Stimulated activated naive CD8-positive, alpha-beta T cell treated with anti-CD3 and anti-CD28 coated beads, Interleukin-15, amount 100 ng/mL, for 72 hours (primary cell): ENCODE data around the gene SPAG6.

Experiments
- ATAC-seq: fragments of 150-1000 bp; cut with Tn5 transposase; 2 replicates; pipeline ENCODE4 v1.10.0; 2021; ENCODE audit warnings: mild to moderate bottlenecking, moderate library complexity
- DNase-seq, 2 donors: peaks; one replicate each; pipeline ENCODE4 v3.0.0; 2021 to 2022
- H3K27ac Mint-ChIP-seq, 2 donors: one replicate each; pipeline ENCODE4 v1.8.0; 2022; ENCODE audit warnings: mild to moderate bottlenecking in 2 of 2, mixed read lengths in 2 of 2, moderate library complexity in 2 of 2
- H3K27me3 Mint-ChIP-seq: one replicate; pipeline ENCODE4 v1.8.0; 2022; ENCODE audit warnings: mixed read lengths
- H3K4me1 Mint-ChIP-seq: one replicate; pipeline ENCODE4 v1.8.0; 2022; ENCODE audit warnings: mild to moderate bottlenecking, mixed read lengths
- H3K4me3 Mint-ChIP-seq, 2 donors: one replicate each; pipeline ENCODE4 v1.8.0; 2022; ENCODE audit warnings: mild to moderate bottlenecking in 2 of 2, mixed read lengths in 2 of 2, moderate library complexity in 1 of 2
- H3K9me3 Mint-ChIP-seq, 2 donors: one replicate each; pipeline ENCODE4 v1.8.0; 2022; ENCODE audit warnings: mixed read lengths in 2 of 2

The SPAG6 gene

DNA sequence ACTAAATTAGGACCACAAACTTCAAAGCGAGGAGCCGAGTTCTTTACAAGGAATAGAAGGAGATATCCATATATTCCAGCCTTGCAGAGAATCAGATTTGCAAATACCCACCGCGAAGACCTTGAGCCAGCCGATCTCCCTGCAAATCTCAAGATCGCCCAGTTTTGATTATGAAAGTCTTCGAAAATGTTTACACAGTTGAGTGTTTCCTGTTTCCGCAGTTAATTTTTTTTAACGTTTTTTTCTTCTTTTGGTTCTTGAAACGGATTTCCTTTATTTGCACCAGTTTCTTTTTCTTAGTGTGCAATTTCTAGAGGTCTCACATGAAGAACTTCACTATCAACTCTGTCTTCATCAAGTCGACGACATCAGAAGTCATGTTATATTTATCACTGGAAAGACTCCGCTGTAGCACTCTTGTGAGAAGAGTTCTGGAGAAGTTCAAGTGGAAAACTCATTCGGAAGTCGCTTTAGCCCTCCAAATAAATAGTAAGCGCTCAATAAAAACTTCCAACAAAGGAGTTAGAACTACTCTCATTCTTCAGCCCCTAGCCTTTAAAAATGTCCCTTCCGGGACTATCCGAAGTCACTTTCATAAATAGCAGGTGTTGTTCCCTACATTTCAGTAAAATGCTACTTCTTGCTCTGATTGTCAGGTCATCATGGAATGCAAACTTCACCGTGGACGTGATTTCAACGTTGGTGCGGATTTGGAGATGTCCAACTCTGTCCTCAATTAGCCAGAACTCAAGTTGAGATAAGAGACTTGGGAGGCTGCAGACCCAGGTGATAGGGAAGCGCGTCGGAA lies 11.9 kb upstream of the SPAG6 start:
- Mint-ChIP-seq H3K27me3 (peaks cover 56% of the 10 kb centered on the region), H3K4me1 (peaks cover 40% of the 10 kb centered on the region), H3K4me3 (peak overlapping the region; percentile 64 to 69), H3K9me3 (peaks cover 5 to 8% of the 10 kb centered on the region in 2 donors), H3K27ac (peak overlapping the region in 1 of 2 donors; percentile 72)
- ATAC-seq (no peak), DNase-seq (no peak)

DNA sequence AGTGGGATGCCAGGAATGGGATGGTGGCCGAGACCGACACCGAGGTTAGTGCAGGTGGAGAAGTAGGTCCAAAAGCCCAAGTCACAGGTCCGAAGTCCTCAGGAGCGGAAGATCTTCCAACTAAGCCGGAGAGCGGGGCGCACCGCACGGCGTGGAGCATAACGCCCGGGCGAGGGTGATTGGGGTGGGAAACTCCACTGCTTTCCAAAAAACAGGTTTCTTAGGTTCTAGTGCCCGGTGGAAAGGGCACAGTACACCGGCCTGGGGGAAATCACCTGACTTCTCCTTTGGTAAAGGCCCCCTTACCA lies 11.4 kb upstream of the SPAG6 start:
- Mint-ChIP-seq H3K4me1 (peaks cover 40% of the 10 kb centered on the region), H3K27ac (peak overlapping the region in 1 of 2 donors; percentile 72)

DNA sequence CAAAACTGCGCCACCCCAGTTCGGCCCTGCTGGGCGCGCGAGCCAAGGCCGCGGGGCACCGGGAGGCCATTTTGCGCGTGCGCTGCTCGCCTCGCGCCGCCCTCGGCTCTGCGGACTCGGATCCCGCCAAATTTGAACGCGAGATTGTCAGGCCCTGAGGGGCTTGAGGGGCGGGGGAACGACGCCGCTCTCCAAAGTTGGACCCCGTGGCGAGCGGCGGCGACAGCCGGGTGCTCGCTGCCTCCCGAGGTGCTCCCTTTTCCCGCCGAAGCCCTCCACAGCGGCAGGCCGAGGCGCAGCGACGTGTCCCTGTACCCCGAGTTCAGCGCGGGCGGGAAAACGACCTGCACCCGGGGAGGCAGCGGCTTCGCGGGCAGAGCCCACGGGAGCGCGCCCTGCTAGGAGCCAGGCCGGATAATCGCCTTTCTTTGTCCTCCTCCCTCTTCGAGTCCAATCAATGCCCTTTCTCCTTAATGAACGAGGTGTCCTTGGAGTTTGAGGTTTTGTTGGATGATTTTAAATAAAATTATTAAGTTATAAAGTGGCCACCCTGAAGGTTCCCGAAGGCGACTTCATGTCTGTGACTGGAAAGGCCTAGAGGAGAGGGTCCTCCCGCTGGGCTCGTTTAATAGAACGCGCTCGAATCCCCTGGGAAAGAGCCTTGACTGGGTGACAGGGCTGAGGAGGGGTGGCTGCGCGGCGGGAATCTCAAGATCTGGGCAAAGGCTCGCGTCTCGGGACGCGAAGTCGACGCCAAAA lies 10.7 kb upstream of the SPAG6 start:
- Mint-ChIP-seq H3K4me1 (peaks cover 40% of the 10 kb centered on the region), H3K4me3 (peak overlapping the region; percentile 86 to 91), H3K27me3 (peaks cover 67% of the 10 kb centered on the region), H3K9me3 (peaks cover 5 to 8% of the 10 kb centered on the region in 2 donors), H3K27ac (peak overlapping the region; percentile 93 to 95)
- DNase-seq (no peak), ATAC-seq (no peak)

More for the DNA sequence above, 11.4 kb upstream of the SPAG6 start:
- peaks cover 61% of the 10 kb centered on the region for H3K27me3 Mint-ChIP-seq
- H3K4me3 Mint-ChIP-seq, result peak overlapping the region; percentile 64 to 69
- peaks cover 5 to 8% of the 10 kb centered on the region in 2 donors for H3K9me3 Mint-ChIP-seq
- ATAC-seq (no peak), DNase-seq (no peak)

DNA sequence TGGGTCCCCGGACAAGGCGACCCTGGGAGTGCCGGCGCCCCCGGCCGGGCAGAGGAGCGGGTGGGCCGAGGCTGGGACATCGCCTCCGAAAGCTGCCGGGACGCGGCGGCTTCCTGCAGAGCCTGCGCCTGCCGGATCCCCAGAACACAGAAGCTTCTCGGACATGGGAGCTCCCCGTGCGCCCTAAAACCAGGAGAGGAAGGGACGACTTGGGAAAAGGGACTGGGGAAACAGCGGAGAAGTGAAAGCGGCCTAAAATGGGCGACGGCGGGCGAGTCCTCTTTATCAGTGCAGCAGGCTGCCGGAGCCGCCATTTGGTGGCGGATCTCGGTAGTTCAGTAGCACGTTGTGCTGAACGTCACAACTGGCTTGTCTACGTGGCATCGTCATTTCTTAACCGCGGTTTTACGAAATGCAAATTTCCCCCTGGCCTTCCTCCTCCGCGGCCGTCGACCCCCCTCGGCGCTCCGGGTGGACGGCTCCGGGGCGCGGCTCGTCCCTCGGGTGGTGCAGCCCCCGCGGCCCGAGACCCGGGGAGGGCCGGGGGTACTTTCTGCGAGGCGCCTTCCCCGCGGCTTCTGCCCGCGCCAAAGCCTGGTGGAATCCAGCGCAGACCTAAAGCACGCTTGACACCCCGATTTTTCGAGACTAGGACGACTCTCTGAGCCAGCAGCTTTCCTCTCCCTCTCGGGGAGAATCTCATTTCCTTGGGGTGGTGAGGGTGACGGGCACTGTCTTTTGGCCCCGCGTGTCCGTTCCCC lies 9.9 kb upstream of the SPAG6 start:
- ATAC-seq (peak; percentile 80), DNase-seq (peak; percentile 68 to 79)
- Mint-ChIP-seq H3K27ac (peak overlapping the region; percentile 93 to 95), H3K4me1 (peaks cover 44% of the 10 kb centered on the region), H3K27me3 (peaks cover 67% of the 10 kb centered on the region), H3K4me3 (peak overlapping the region; percentile 86 to 91), H3K9me3 (peaks cover 5 to 8% of the 10 kb centered on the region in 2 donors)

DNA sequence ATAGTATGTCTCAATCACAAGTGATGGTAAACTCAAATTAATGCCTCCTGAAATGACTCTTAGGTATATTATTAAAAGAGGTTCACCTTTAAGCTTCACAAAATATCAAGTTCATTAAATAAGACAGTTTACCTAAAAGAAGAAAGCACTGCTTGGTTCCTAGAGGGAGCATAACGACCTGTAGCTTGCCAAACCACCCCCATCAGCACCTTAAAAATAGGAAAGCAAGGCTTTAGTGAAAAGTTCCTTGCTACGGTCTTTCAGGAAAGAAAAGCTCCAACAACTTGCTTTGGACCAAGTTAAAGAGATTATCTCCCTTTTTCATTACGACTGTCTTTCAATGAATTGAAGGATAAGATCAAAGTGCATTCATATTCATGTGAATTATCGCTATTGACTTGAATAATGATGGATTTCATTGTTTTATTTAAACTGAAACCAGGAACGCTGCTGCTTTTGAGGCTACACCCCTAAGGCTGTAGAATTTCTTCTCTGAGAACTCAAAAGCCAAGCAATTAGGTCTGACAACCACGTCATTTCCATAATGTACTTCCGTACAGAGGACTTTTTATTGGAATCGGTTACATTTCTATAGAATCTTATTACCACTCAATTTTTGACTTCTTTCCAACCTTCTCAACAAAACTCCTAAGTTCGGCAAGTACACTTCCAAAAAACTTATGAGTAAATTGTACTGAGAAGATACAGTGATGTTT lies 7.0 kb upstream of the SPAG6 start:
- H3K27ac Mint-ChIP-seq, result no peak overlapping the region
- H3K4me1 Mint-ChIP-seq, result peaks cover 46% of the 10 kb centered on the region
- H3K4me3 Mint-ChIP-seq, result no peak overlapping the region

DNA sequence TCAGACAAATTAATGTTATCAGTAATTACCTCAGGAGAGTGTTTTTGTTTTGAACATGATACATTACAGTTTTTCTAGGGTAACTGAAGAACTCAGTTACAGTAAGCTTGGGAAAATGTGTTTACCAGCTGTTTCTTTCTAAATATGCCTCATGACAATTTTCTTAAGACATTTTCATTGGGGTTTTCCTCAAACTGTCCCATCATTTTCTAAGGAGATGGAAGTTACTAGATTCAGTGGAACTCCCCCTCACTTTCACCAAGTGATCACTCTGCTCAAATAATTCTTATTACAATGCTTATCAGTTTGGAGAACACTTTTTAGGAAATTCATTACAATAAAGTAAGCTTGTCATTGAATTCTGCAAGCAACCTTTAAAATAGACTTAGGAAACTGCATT lies 6.4 kb upstream of the SPAG6 start:
- Mint-ChIP-seq H3K4me3 (no peak overlapping the region), H3K9me3 (peaks cover 0 to 1% of the 10 kb centered on the region in 2 donors), H3K4me1 (peaks cover 41% of the 10 kb centered on the region), H3K27ac (no peak overlapping the region), H3K27me3 (peaks cover 84% of the 10 kb centered on the region)
- DNase-seq (no peak), ATAC-seq (no peak)

More for the DNA sequence above, 7.0 kb upstream of the SPAG6 start:
- DNase-seq, result no peak
- peaks cover 5 to 7% of the 10 kb centered on the region in 2 donors for H3K9me3 Mint-ChIP-seq
- ATAC-seq, result no peak
- peaks cover 84% of the 10 kb centered on the region for H3K27me3 Mint-ChIP-seq

DNA sequence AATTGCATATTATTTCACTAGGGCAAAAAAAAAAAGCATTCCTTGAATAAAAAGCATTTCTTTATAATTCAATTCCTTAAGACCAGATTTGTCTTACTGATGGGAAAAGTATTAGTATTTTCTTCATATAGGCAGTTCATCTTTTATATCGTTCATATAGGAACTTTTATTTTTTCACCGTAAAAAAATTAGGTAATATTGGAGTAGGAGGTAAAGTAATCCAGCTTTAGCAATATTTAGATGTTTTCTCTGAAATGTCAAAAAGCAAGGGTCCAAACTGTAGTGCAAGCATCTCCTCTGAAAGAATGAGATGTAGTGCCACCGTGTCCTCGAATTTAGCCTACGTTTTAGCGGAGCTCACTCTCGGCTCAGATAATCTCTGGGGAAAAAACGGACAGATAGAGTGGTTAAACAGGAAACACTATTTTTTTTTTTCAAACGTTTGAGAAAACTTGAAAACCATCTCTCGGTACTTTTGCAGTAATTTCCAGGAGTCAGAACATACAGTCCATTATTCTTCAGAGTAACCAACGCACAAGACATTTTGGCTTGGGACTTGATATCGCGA lies 5.5 kb upstream of the SPAG6 start:
- DNase-seq, result no peak
- H3K27me3 Mint-ChIP-seq, result peaks cover 84% of the 10 kb centered on the region
- H3K27ac Mint-ChIP-seq, result peak overlapping the region; percentile 83 to 95
- H3K9me3 Mint-ChIP-seq, result no peaks in the 10 kb centered on the region
- no peak for ATAC-seq
- H3K4me3 Mint-ChIP-seq, result peak overlapping the region; percentile 78 to 87
- peaks cover 45% of the 10 kb centered on the region for H3K4me1 Mint-ChIP-seq

DNA sequence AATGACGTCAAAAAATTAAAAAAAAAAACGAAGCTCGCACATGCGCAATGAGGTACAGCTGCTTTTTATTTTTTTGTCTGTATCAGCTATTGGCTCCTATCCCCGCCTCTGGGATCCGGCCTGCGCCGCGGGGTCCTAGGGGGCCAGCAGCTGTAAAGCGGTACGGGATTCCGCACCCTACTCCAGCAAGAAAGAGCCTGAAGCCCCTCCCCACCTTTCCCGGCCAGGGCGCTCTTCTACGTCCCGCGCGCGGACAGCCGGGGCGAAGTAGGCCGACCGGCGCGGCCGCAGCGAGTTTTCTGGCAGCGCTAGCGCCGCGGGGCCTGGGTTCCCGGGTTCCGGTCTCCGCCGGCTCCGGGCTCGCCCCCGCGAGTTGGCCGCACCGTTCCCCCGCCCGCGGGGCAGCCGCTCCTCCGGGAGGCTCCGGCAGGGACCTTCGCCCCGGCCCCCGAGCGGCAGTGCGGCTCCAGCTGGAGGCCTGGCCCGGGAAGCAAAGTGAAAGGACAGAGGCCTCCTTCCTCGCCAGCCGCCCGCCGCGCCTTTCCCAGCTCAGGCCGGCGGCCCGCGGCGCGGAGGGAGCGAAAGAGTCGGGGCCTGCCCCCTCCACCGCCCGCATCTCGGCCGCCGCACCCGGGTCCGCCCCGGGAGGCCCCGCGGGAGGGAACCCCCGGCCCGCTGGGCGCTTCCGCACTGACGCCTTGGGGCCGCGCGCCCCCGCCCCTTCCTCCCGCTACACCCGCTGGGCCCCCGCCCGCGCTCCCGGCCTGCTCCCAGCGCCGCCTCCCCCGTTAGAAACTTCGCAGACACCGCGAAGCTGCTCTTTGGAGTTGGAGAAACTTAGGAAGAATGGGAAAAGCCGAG lies 4.7 kb upstream of the SPAG6 start:
- peak; percentile 72 for ATAC-seq
- H3K4me3 Mint-ChIP-seq, result peak overlapping the region; percentile 78 to 87
- peaks cover 43% of the 10 kb centered on the region for H3K4me1 Mint-ChIP-seq
- peak overlapping the region; percentile 83 to 95 for H3K27ac Mint-ChIP-seq
- peaks cover 84% of the 10 kb centered on the region for H3K27me3 Mint-ChIP-seq
- no peaks in the 10 kb centered on the region for H3K9me3 Mint-ChIP-seq
- peak; percentile 75 to 76 for DNase-seq

DNA sequence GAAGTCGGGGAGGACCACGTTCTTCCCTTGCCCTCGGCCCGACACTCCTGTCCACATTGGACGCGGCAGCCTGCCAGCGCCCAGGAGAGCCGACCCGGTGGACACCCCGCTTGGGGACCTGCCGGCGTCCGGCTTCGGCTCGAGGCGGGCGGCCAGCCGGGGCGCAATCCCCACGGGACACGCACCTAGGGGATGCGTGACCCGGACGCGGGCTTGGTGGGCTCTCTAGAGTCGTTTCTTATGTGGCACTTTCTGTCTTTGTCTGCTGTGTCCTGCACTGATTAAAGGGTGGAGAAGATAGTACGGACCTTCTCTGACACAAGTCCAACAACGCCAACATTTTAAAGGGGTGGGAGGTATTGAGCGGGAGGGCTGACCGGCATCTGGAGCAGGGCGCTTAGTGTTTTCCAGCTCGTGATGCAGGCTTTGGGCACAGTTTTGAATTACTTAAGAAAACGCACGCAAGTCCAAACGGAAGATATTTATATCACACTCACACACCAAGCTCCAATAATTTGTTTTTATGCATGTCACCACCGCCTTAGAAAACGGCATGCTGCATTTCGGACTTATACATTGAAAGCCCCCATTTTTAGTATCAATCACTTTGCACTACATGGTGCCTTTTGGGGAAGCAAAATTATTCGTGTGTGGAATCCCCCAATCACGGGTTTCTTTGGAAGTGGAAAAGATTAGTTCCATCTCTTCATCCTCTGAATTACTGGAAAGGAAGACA lies 3.9 kb upstream of the SPAG6 start:
- Mint-ChIP-seq H3K27ac (peak overlapping the region in 1 of 2 donors; percentile 80), H3K4me3 (peak overlapping the region; percentile 72 to 78), H3K9me3 (peaks cover 0 to 3% of the 10 kb centered on the region in 2 donors), H3K27me3 (peaks cover 84% of the 10 kb centered on the region), H3K4me1 (peaks cover 35% of the 10 kb centered on the region)
- ATAC-seq, result peak; percentile 29
- DNase-seq, result no peak

DNA sequence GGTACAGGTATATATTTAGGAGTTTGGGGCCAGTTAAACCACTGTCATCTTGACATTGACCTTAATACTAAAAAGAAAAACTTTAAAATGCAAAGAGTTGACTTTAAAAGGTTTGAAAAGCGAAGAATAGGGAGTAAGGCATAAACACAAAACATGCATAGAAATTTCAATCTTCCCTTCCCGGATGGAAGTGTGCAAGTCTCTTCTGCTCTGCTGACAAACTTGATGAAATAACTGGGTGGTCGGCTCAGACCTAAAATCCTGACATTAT lies 3.4 kb upstream of the SPAG6 start:
- Mint-ChIP-seq H3K9me3 (peaks cover 0 to 5% of the 10 kb centered on the region in 2 donors), H3K4me3 (no peak overlapping the region), H3K4me1 (peaks cover 30% of the 10 kb centered on the region), H3K27me3 (peaks cover 84% of the 10 kb centered on the region), H3K27ac (no peak overlapping the region)
- no peak for DNase-seq
- ATAC-seq, result no peak

DNA sequence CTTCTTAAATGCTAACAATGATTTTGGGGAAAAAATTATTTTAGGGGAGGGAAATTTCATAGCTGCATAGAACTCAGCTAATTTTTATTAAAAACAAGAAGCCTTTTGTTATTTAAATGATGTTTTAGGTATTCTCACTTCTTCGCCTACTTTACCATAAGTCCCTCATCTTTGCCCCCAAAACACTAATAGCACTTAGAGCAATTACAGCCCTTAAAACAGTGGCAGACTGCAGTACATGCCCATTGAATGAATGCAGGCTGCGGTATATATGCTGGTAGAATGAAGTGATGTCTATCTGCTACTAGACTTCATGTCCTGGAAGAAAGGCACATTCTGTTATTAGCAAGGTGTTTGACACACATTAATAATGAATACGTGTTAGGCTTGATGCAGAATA lies 2.9 kb upstream of the SPAG6 start:
- Mint-ChIP-seq H3K27me3 (peaks cover 84% of the 10 kb centered on the region), H3K27ac (no peak overlapping the region), H3K4me1 (peaks cover 25% of the 10 kb centered on the region), H3K9me3 (peaks cover 0 to 5% of the 10 kb centered on the region in 2 donors), H3K4me3 (no peak overlapping the region)
- no peak for ATAC-seq
- no peak for DNase-seq

DNA sequence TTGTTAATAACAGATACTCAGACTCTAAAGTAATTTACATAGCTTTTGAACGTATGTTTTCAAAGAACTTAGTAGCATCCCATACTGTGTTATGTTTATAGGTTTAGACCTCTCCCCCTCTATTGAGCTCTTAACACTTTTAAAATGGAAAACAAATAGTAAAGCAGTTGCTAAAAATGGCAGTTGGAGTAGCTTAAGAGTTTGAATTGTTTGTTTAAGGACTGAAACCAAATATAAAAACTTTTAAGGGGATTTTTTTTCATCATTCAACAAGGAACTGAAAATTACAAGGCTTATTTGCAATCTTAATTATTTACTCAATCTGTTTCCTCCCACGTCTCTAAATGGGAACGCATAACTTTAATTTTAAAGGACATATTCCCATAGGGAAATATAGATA lies 1.6 kb upstream of the SPAG6 start:
- Mint-ChIP-seq H3K9me3 (peaks cover 0 to 5% of the 10 kb centered on the region in 2 donors), H3K27me3 (peaks cover 73% of the 10 kb centered on the region), H3K27ac (no peak overlapping the region), H3K4me1 (peaks cover 24% of the 10 kb centered on the region), H3K4me3 (no peak overlapping the region)
- no peak for ATAC-seq
- DNase-seq, result no peak

DNA sequence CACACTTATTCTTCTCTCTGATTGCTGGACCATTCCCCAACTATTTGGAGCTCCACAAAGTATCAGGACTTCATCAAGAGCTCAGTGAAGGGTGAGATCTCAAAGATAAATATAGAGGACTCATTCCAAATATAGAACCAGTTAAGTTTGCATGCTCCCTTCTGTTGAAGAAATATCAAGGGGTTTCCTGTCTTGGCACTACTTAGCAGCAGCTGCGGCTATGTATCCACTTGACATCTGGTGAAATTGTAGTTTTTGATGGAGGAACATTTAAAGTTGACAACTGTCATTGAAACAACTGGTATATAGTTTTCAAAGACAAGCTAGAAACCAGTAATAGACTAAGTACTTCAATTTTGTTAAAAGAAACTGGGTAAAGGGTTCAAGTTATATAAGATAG lies 1.0 kb upstream of the SPAG6 start:
- Mint-ChIP-seq H3K4me1 (peaks cover 24% of the 10 kb centered on the region), H3K27me3 (peaks cover 73% of the 10 kb centered on the region), H3K27ac (no peak overlapping the region), H3K4me3 (peak overlapping the region in 1 of 2 donors; percentile 78), H3K9me3 (peaks cover 0 to 5% of the 10 kb centered on the region in 2 donors)
- DNase-seq, result no peak
- ATAC-seq, result no peak
